GM12892 (cell line): ENCODE data around the gene ZNF567.

ENCODE experiments used
- POLR2A ChIP-seq: IDR thresholded peaks from 2 replicates; pipeline ENCODE4 v1.6.1; 2011; ENCODE audit warnings: low read depth, low read length, control low read depth
- POLR2AphosphoS5 ChIP-seq: IDR thresholded peaks from 2 replicates; pipeline ENCODE4 v1.6.1; 2011; ENCODE audit warnings: low read depth, low read length, control low read depth

- TF ChIP-seq POLR2A (no peak), POLR2AphosphoS5 (no peak)
Observed at GRCh38 chr19:36668646-36669045, 18.8 kb upstream of the ZNF567 start.
